Osteoblast (primary cell): Measurements from ENCODE around the gene CFAP99. TPM values are rescaled to one million over a fixed set of nuclear protein-coding genes. Genes with fewer than 3 reads are reported as not detected.

ENCODE experiments used
- DNase-seq: peaks from one replicate; pipeline ENCODE4 v3.0.0; 2011; ENCODE audit warnings: low spot score, mixed read lengths; ENCODE audit not compliant: insufficient read length; ENCODE audit errors: missing footprints
- H2AFZ ChIP-seq: 2 replicates; pipeline ENCODE4 v1.6.0; 2011; ENCODE audit warnings: mild to moderate bottlenecking, low read length
- H3K27ac ChIP-seq: 2 replicates; pipeline ENCODE4 v1.5.1; 2011; ENCODE audit warnings: mild to moderate bottlenecking, low read depth, low read length, moderate library complexity
- H3K27me3 ChIP-seq: 2 replicates; pipeline ENCODE4 v1.6.0; 2012; ENCODE audit warnings: mild to moderate bottlenecking, control low read depth, inconsistent platforms, low read length, moderate library complexity; ENCODE audit not compliant: insufficient read depth
- H3K36me3 ChIP-seq: 2 replicates; pipeline ENCODE4 v1.5.1; 2011; ENCODE audit warnings: mild to moderate bottlenecking, low read length, control low read depth, moderate library complexity; ENCODE audit not compliant: insufficient read depth
- H3K4me1 ChIP-seq: 2 replicates; pipeline ENCODE4 v1.5.1; 2011; ENCODE audit warnings: mild to moderate bottlenecking, low read length, control low read depth, moderate library complexity; ENCODE audit not compliant: insufficient read depth
- H3K4me2 ChIP-seq: 2 replicates; pipeline ENCODE4 v1.6.0; 2011; ENCODE audit warnings: mild to moderate bottlenecking, low read length; ENCODE audit not compliant: insufficient read depth
- H3K4me3 ChIP-seq: fragments of 200-600 bp; sonication (generic); 3 replicates; pipeline ENCODE4 v1.5.1; 2012; ENCODE audit warnings: mild to moderate bottlenecking, low read length, inconsistent platforms; ENCODE audit not compliant: insufficient read depth
- H3K79me2 ChIP-seq: 2 replicates; pipeline ENCODE4 v1.6.0; 2012; ENCODE audit warnings: mild to moderate bottlenecking, low read length, control low read depth, inconsistent platforms; ENCODE audit not compliant: insufficient read depth
- H3K9me3 ChIP-seq: 2 replicates; pipeline ENCODE4 v1.5.1; 2011; ENCODE audit warnings: low read depth, low read length, control low read depth
- H4K20me1 ChIP-seq: 2 replicates; pipeline ENCODE4 v1.6.0; 2012; ENCODE audit warnings: mild to moderate bottlenecking, low read length, control low read depth; ENCODE audit not compliant: insufficient read depth
- CTCF ChIP-seq: IDR thresholded peaks from 2 replicates; pipeline ENCODE4 v1.5.1; 2011; ENCODE audit warnings: mild to moderate bottlenecking, low read depth, low read length, moderate library complexity; ENCODE audit errors: extremely low read depth
- total RNA-seq: library from RNA; depleted of rRNA; stranded (reverse); fragments of >200 nt; gene quantifications from 2 replicates; pipeline ENCODE4 v1.2.3, GENCODE V29; 2012

CFAP99 gene
- total RNA-seq, 1 donor, result under 0.01 TPM

GRCh38 chr4:2500547-2500946, 81.8 kb downstream of the CFAP99 start:
- DNase-seq, result peak; percentile 80
- Histone ChIP-seq H3K79me2 (peaks cover 64% of the 10 kb centered on the region), H3K36me3 (peaks cover 71% of the 10 kb centered on the region), H3K4me2 (no peak overlapping the region), H2AFZ (no peak overlapping the region), H3K27ac (no peak overlapping the region), H4K20me1 (peaks cover 30% of the 10 kb centered on the region), H3K4me3 (no peak overlapping the region), H3K9me3 (no peaks in the 10 kb centered on the region), H3K27me3 (no peaks in the 10 kb centered on the region), H3K4me1 (peaks cover 6% of the 10 kb centered on the region)
- no peak for TF ChIP-seq CTCF

GRCh38 chr4:2501034-2501594, 82.4 kb downstream of the CFAP99 start:
- peaks cover 30% of the 10 kb centered on the region for H4K20me1 ChIP-seq

GRCh38 chr4:2503809-2504208, 85.1 kb downstream of the CFAP99 start:
- Histone ChIP-seq H3K4me2 (no peak overlapping the region), H3K9me3 (no peaks in the 10 kb centered on the region), H3K27ac (no peak overlapping the region), H3K27me3 (no peaks in the 10 kb centered on the region), H3K4me3 (no peak overlapping the region), H3K36me3 (peaks cover 61% of the 10 kb centered on the region), H2AFZ (no peak overlapping the region), H4K20me1 (peaks cover 32% of the 10 kb centered on the region), H3K4me1 (peaks cover 6% of the 10 kb centered on the region), H3K79me2 (peaks cover 69% of the 10 kb centered on the region)
- no peak for DNase-seq
- TF ChIP-seq CTCF, result no peak

More at GRCh38 chr4:2501034-2501594, 82.4 kb downstream of the CFAP99 start:
- peak; percentile 48 for DNase-seq
- Histone ChIP-seq H3K4me2 (no peak overlapping the region), H3K27ac (no peak overlapping the region), H3K4me1 (peaks cover 6% of the 10 kb centered on the region), H3K4me3 (no peak overlapping the region), H3K9me3 (no peaks in the 10 kb centered on the region), H2AFZ (no peak overlapping the region), H3K79me2 (peaks cover 65% of the 10 kb centered on the region), H3K36me3 (peaks cover 72% of the 10 kb centered on the region), H3K27me3 (no peaks in the 10 kb centered on the region)
- TF ChIP-seq CTCF, result no peak

- H3K27me3 ChIP-seq, result no peaks in the 10 kb centered on the region
- H3K36me3 ChIP-seq, result peaks cover 57% of the 10 kb centered on the region
- peak; percentile 56 for DNase-seq
- H3K27ac ChIP-seq, result no peak overlapping the region
- no peak overlapping the region for H3K4me2 ChIP-seq
- no peaks in the 10 kb centered on the region for H3K4me1 ChIP-seq
- H3K9me3 ChIP-seq, result no peaks in the 10 kb centered on the region
- peaks cover 18% of the 10 kb centered on the region for H4K20me1 ChIP-seq
- H3K4me3 ChIP-seq, result no peak overlapping the region
- H2AFZ ChIP-seq, result no peak overlapping the region
- no peak for TF ChIP-seq CTCF
- peaks cover 70% of the 10 kb centered on the region for H3K79me2 ChIP-seq
Observed at GRCh38 chr4:2507259-2507658, 88.5 kb downstream of the CFAP99 start.
